ENCODE data around the gene PI4KA.

- TF ChIP-seq CTCF (IDR thresholded peaks at IDR 0.05; ENCODE audit: poor library complexity, severe bottlenecking) = no peak
- TF ChIP-seq REST (IDR thresholded peaks at IDR 0.05; ENCODE audit: borderline replicate concordance) = no peak
- TF ChIP-seq RAD21 (conservative IDR thresholded peaks at IDR 0.05) = no peak
- TF ChIP-seq EZH2 (IDR thresholded peaks at IDR 0.05; ENCODE audit: borderline replicate concordance, insufficient read depth, low read length, poor library complexity, severe bottlenecking) = no peak
Observed at GRCh38 chr22:20725987-20726558, 132.5 kb downstream of the PI4KA start.
